Measurements from ENCODE around the gene ABCC10.
"Not testable (repeated sequence)": the region's sequence is repeated elsewhere in the genome, so short reads cannot be mapped to it uniquely, and the experiment has no call there.

Gene ABCC10

GRCh38 chr6:43427406-43428111, at the start of gene ABCC10:
Gene ABCC10, plus strand, starts transcription at chr6:43427541. Its CDS starts 438 bp downstream, at chr6:43427979.
- peak; percentile 74 for DNase-seq (ENCODE audit: low read depth)

- no peak for DNase-seq (ENCODE audit: low read depth)
Measured at GRCh38 chr6:43377710-43378229, 49.6 kb upstream of the ABCC10 start.

- DNase-seq (ENCODE audit: low read depth): no peak
Measured at GRCh38 chr6:43378631-43379030, 48.7 kb upstream of the ABCC10 start.

- DNase-seq (ENCODE audit: low read depth): not testable (repeated sequence)
Measured at GRCh38 chr6:43380858-43381257, 46.5 kb upstream of the ABCC10 start.

- DNase-seq (ENCODE audit: low read depth): no peak
Measured at GRCh38 chr6:43383021-43383667, 44.2 kb upstream of the ABCC10 start.

- DNase-seq (ENCODE audit: low read depth): no peak
Measured at GRCh38 chr6:43386492-43386891, 40.8 kb upstream of the ABCC10 start.

- DNase-seq (ENCODE audit: low read depth): no peak
Measured at GRCh38 chr6:43389730-43390295, 37.5 kb upstream of the ABCC10 start.

GRCh38 chr6:43390753-43391439, 36.4 kb upstream of the ABCC10 start:
- DNase-seq (ENCODE audit: low read depth): not testable (repeated sequence)

- no peak for DNase-seq (ENCODE audit: low read depth)
Measured at GRCh38 chr6:43391440-43392031, 35.8 kb upstream of the ABCC10 start.

GRCh38 chr6:43393133-43393532, 34.2 kb upstream of the ABCC10 start:
- DNase-seq (ENCODE audit: low read depth): not testable (repeated sequence)

- no peak for DNase-seq (ENCODE audit: low read depth)
Measured at GRCh38 chr6:43393602-43394001, 33.7 kb upstream of the ABCC10 start.

GRCh38 chr6:43394982-43395381, 32.4 kb upstream of the ABCC10 start:
- no peak for DNase-seq (ENCODE audit: low read depth)

- DNase-seq (ENCODE audit: low read depth): no peak
Measured at GRCh38 chr6:43395776-43396175, 31.6 kb upstream of the ABCC10 start.

GRCh38 chr6:43396408-43397149, 30.8 kb upstream of the ABCC10 start:
- DNase-seq (ENCODE audit: low read depth): no peak

GRCh38 chr6:43399932-43400487, 27.3 kb upstream of the ABCC10 start:
- no peak for DNase-seq (ENCODE audit: low read depth)

GRCh38 chr6:43401730-43402129, 25.6 kb upstream of the ABCC10 start:
- DNase-seq (ENCODE audit: low read depth): no peak

- DNase-seq (ENCODE audit: low read depth): no peak
Measured at GRCh38 chr6:43402820-43403219, 24.5 kb upstream of the ABCC10 start.

GRCh38 chr6:43405354-43405753, 22.0 kb upstream of the ABCC10 start:
- no peak for DNase-seq (ENCODE audit: low read depth)

GRCh38 chr6:43407296-43407695, 20.0 kb upstream of the ABCC10 start:
- no peak for DNase-seq (ENCODE audit: low read depth)

GRCh38 chr6:43408259-43408658, 19.1 kb upstream of the ABCC10 start:
- DNase-seq (ENCODE audit: low read depth): no peak

- DNase-seq (ENCODE audit: low read depth): not testable (repeated sequence)
Measured at GRCh38 chr6:43410776-43411175, 16.6 kb upstream of the ABCC10 start.

Measured in GM04503 (cell line).